Activated B cell treated with CpG ODN at 0.5 μM for 24 hours (primary cell): ENCODE results near the gene ASB3. TPM values are rescaled to one million over a fixed set of nuclear protein-coding genes. Genes with fewer than 3 reads are reported as not detected.

Experiments used
- ATAC-seq: fragments of 200-7000 bp; cut with Tn5 transposase; one replicate; pipeline ENCODE4 v1.10.0; 2021; ENCODE audit warnings: low read depth, mild to moderate bottlenecking, moderate library complexity
- CTCF ChIA-PET: fragments of 350-600 bp; sonication (Branson Sonifier 250); formaldehyde crosslinking; loops from one replicate; lab custom pipeline; 2021; ENCODE audit warnings: antibody characterized with exemption; lab: Charles Lee
- POLR2A ChIA-PET: fragments of 350-600 bp; sonication (Branson Sonifier 250); formaldehyde crosslinking; loops from one replicate; lab custom pipeline; 2021; ENCODE audit warnings: antibody characterized with exemption; lab: Charles Lee
- DNase-seq: peaks from one replicate; pipeline ENCODE4 v3.0.0; 2022
- H3K27ac Mint-ChIP-seq: one replicate; pipeline ENCODE4 v1.8.0; 2020; ENCODE audit warnings: mixed read lengths
- H3K27me3 Mint-ChIP-seq: one replicate; pipeline ENCODE4 v1.8.0; 2021; ENCODE audit warnings: mixed read lengths
- H3K36me3 Mint-ChIP-seq: one replicate; pipeline ENCODE4 v1.8.0; 2021; ENCODE audit warnings: low read depth, mixed read lengths
- H3K4me1 Mint-ChIP-seq: one replicate; pipeline ENCODE4 v1.8.0; 2021; ENCODE audit warnings: mixed read lengths
- H3K4me3 Mint-ChIP-seq: one replicate; pipeline ENCODE4 v1.8.0; 2020; ENCODE audit warnings: mild to moderate bottlenecking, mixed read lengths
- H3K9me3 Mint-ChIP-seq: one replicate; pipeline ENCODE4 v1.8.0; 2020; ENCODE audit warnings: mixed read lengths
- intact Hi-C: fragments of 100-400 bp; cut with micrococcal nuclease; formaldehyde crosslinking; loops from one replicate; pipeline ENCODE4 v1.15.1; 2024
- total RNA-seq: library from RNA; stranded (reverse); gene quantifications from 2 replicates; pipeline ENCODE4 v1.2.3, GENCODE V29; 2022
- TF ChIP-seq, protein P1 (sequence below): fragments of 200-600 bp; IDR thresholded peaks from one replicate; pipeline ENCODE4 v1.8.0; 2022; ENCODE audit warnings: antibody characterized with exemption, mild to moderate bottlenecking

The ASB3 gene
- total RNA-seq, 1 donor from 2014 or later: 22.8 TPM

- DNase-seq (no peak), ATAC-seq (no peak)
- TF ChIP-seq, protein P1, sequence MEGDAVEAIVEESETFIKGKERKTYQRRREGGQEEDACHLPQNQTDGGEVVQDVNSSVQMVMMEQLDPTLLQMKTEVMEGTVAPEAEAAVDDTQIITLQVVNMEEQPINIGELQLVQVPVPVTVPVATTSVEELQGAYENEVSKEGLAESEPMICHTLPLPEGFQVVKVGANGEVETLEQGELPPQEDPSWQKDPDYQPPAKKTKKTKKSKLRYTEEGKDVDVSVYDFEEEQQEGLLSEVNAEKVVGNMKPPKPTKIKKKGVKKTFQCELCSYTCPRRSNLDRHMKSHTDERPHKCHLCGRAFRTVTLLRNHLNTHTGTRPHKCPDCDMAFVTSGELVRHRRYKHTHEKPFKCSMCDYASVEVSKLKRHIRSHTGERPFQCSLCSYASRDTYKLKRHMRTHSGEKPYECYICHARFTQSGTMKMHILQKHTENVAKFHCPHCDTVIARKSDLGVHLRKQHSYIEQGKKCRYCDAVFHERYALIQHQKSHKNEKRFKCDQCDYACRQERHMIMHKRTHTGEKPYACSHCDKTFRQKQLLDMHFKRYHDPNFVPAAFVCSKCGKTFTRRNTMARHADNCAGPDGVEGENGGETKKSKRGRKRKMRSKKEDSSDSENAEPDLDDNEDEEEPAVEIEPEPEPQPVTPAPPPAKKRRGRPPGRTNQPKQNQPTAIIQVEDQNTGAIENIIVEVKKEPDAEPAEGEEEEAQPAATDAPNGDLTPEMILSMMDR: no peak
- ChIA-PET POLR2A (no interaction called here), CTCF (no interaction called here)
- Mint-ChIP-seq H3K9me3 (no peaks in the 10 kb centered on the region), H3K4me1 (no peaks in the 10 kb centered on the region), H3K36me3 (no peaks in the 10 kb centered on the region), H3K27ac (no peak overlapping the region), H3K27me3 (peaks cover 2% of the 10 kb centered on the region), H3K4me3 (no peak overlapping the region)
- intact Hi-C loops: no loop called here
Observed at GRCh38 chr2:53632714-53633113, 154.0 kb downstream of the ASB3 start.

DNA sequence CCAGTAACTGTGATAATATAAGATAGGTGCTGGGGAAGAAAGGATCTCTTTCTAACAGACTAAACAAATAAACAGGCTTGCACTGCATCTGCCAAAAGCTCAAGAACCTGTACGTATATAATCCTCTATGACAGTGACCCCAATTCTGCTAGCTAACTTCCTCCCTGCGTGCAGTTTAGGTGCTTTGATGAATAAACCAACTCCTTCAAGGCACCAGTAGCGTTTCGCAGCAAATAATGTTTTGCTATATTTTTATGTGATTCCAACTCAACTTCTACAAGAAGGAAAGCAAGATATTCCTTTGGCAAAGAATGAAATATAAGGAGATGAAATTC, 154.7 kb downstream of the ASB3 start:
- Mint-ChIP-seq H3K36me3 (no peaks in the 10 kb centered on the region), H3K9me3 (no peaks in the 10 kb centered on the region), H3K27me3 (peaks cover 2% of the 10 kb centered on the region), H3K4me1 (no peaks in the 10 kb centered on the region), H3K27ac (no peak overlapping the region), H3K4me3 (no peak overlapping the region)
- POLR2A ChIA-PET: no interaction called here
- no peak for DNase-seq
- TF ChIP-seq, protein P1: no peak
- CTCF ChIA-PET: no interaction called here
- ATAC-seq: no peak
- intact Hi-C loops: no loop called here

GRCh38 chr2:53631313-53632125, 155.2 kb downstream of the ASB3 start:
- intact Hi-C loops: no loop called here
- POLR2A ChIA-PET: no interaction called here

GRCh38 chr2:53630026-53630606, 156.6 kb downstream of the ASB3 start:
- Mint-ChIP-seq H3K36me3 (no peaks in the 10 kb centered on the region), H3K27me3 (no peaks in the 10 kb centered on the region), H3K4me3 (no peak overlapping the region), H3K27ac (no peak overlapping the region), H3K4me1 (no peaks in the 10 kb centered on the region), H3K9me3 (no peaks in the 10 kb centered on the region)
- TF ChIP-seq, protein P1: no peak
- ChIA-PET POLR2A (no interaction called here), CTCF (no interaction called here)
- intact Hi-C loops: no loop called here
- ATAC-seq (no peak), DNase-seq (no peak)

More at GRCh38 chr2:53631313-53632125, 155.2 kb downstream of the ASB3 start:
- no peak overlapping the region for H3K4me3 Mint-ChIP-seq
- H3K27me3 Mint-ChIP-seq: no peaks in the 10 kb centered on the region
- no peaks in the 10 kb centered on the region for H3K4me1 Mint-ChIP-seq
- no peak for DNase-seq
- H3K36me3 Mint-ChIP-seq: no peaks in the 10 kb centered on the region
- H3K9me3 Mint-ChIP-seq: no peaks in the 10 kb centered on the region
- TF ChIP-seq, protein P1: no peak
- H3K27ac Mint-ChIP-seq: no peak overlapping the region
- no peak for ATAC-seq
- CTCF ChIA-PET: no interaction called here

GRCh38 chr2:53629501-53629900, 157.3 kb downstream of the ASB3 start:
- DNase-seq: no peak
- intact Hi-C loops: no loop called here
- Mint-ChIP-seq H3K27ac (no peak overlapping the region), H3K36me3 (no peaks in the 10 kb centered on the region), H3K4me1 (no peaks in the 10 kb centered on the region), H3K9me3 (no peaks in the 10 kb centered on the region), H3K27me3 (no peaks in the 10 kb centered on the region), H3K4me3 (no peak overlapping the region)
- ChIA-PET POLR2A (no interaction called here), CTCF (no interaction called here)
- ATAC-seq: no peak
- TF ChIP-seq, protein P1: no peak
